GM23248 (cell line): ENCODE results near the gene VAMP4. TPM values are rescaled to one million over a fixed set of nuclear protein-coding genes. Genes with fewer than 3 reads are reported as not detected.

Experiments
- DNase-seq: peaks from one replicate; pipeline ENCODE4 v3.0.0-alpha.2; 2015
- H2AFZ ChIP-seq: fragments of 200-600 bp; sonication (generic); 2 replicates; pipeline ENCODE4 v1.6.1; 2016; ENCODE audit warnings: antibody characterized with exemption
- H3F3A ChIP-seq: fragments of 200-600 bp; sonication (generic); 2 replicates; pipeline ENCODE4 v1.6.1; 2016; ENCODE audit warnings: mild to moderate bottlenecking, antibody characterized with exemption, mixed run types; ENCODE audit not compliant: insufficient read depth
- H3K27ac ChIP-seq: fragments of 200-600 bp; sonication (generic); 2 replicates; pipeline ENCODE4 v1.5.1; 2016; ENCODE audit warnings: mild to moderate bottlenecking
- H3K27me3 ChIP-seq: fragments of 200-600 bp; sonication (generic); replicated peaks from 2 replicates; pipeline ENCODE4 v1.6.1; 2016; ENCODE audit warnings: mild to moderate bottlenecking; ENCODE audit not compliant: insufficient read depth
- H3K36me3 ChIP-seq: fragments of 200-600 bp; sonication (generic); 2 replicates; pipeline ENCODE4 v1.6.1; 2016; ENCODE audit warnings: low read depth, mild to moderate bottlenecking
- H3K4me1 ChIP-seq: fragments of 200-600 bp; sonication (generic); 2 replicates; pipeline ENCODE4 v1.6.1; 2016; ENCODE audit warnings: mild to moderate bottlenecking; ENCODE audit not compliant: insufficient read depth
- H3K4me2 ChIP-seq: fragments of 200-600 bp; sonication (generic); one replicate; pipeline ENCODE4 v1.6.1; 2016; ENCODE audit warnings: mild to moderate bottlenecking; ENCODE audit not compliant: unreplicated experiment
- H3K4me3 ChIP-seq: fragments of 200-600 bp; sonication (generic); 2 replicates; pipeline ENCODE4 v1.5.1; 2016; ENCODE audit warnings: mild to moderate bottlenecking
- H3K79me2 ChIP-seq: fragments of 200-600 bp; sonication (generic); 2 replicates; pipeline ENCODE4 v1.6.1; 2016; ENCODE audit warnings: mild to moderate bottlenecking; ENCODE audit not compliant: insufficient read depth
- H3K9ac ChIP-seq: fragments of 200-600 bp; sonication (generic); 2 replicates; pipeline ENCODE4 v1.6.1; 2016; ENCODE audit warnings: mild to moderate bottlenecking
- H3K9me2 ChIP-seq: fragments of 200-600 bp; sonication (generic); 2 replicates; pipeline ENCODE4 v1.6.1; 2016; ENCODE audit warnings: mixed run types, mild to moderate bottlenecking, moderate library complexity; ENCODE audit not compliant: insufficient read depth
- H3K9me3 ChIP-seq: fragments of 200-600 bp; sonication (generic); one replicate; pipeline ENCODE4 v1.6.1; 2017; ENCODE audit warnings: low read depth
- H4K20me1 ChIP-seq: fragments of 200-600 bp; sonication (generic); 2 replicates; pipeline ENCODE4 v1.6.0; 2016; ENCODE audit not compliant: insufficient read depth
- EZH2 ChIP-seq: fragments of 200-600 bp; sonication (generic); IDR thresholded peaks from 2 replicates; pipeline ENCODE4 v1.6.1; 2018; ENCODE audit warnings: antibody characterized with exemption, mild to moderate bottlenecking; ENCODE audit not compliant: insufficient read depth, poor library complexity, severe bottlenecking
- EZH2phosphoT487 ChIP-seq: fragments of 200-600 bp; sonication (generic); IDR thresholded peaks from 2 replicates; pipeline ENCODE4 v1.6.1; 2018; ENCODE audit warnings: antibody characterized with exemption, moderate library complexity, mild to moderate bottlenecking, low read depth; ENCODE audit not compliant: insufficient read depth
- WGBS, 2 experiments: methylation state at CpG; one replicate each; pipeline ENCODE4 v1.1.6; 2015 to 2017; ENCODE audit warnings: low lambda C conversion rate in 2 of 2, low coverage in 1 of 2; ENCODE audit errors: missing lambda C conversion rate in 2 of 2; 5-methylcytosine and 5-hydroxymethylcytosine counted together
- in situ Hi-C: fragments of 300-500 bp; cut with MboI; formaldehyde crosslinking; loops from 2 replicates; pipeline ENCODE4 v1.15.0; 2020
- polyA plus RNA-seq: library from polyadenylated mRNA; unstranded; fragments of >200 nt; fragmentation: Nextera tagmentation; extraction: Ambion mirVana; gene quantifications from 2 replicates; pipeline ENCODE4 v1.2.1, GENCODE V29; 2016
- total RNA-seq: library from RNA; depleted of rRNA; stranded (reverse); fragments of >200 nt; shearing (Covaris generic); gene quantifications from 2 replicates; pipeline ENCODE4 v1.2.3, GENCODE V29; 2014; rRNA removed

Gene VAMP4, protein sequence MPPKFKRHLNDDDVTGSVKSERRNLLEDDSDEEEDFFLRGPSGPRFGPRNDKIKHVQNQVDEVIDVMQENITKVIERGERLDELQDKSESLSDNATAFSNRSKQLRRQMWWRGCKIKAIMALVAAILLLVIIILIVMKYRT
- 7.3 and 11.3 TPM in 2 replicates for total RNA-seq
- polyA plus RNA-seq = 21.2 and 24.1 TPM in 2 replicates

DNA sequence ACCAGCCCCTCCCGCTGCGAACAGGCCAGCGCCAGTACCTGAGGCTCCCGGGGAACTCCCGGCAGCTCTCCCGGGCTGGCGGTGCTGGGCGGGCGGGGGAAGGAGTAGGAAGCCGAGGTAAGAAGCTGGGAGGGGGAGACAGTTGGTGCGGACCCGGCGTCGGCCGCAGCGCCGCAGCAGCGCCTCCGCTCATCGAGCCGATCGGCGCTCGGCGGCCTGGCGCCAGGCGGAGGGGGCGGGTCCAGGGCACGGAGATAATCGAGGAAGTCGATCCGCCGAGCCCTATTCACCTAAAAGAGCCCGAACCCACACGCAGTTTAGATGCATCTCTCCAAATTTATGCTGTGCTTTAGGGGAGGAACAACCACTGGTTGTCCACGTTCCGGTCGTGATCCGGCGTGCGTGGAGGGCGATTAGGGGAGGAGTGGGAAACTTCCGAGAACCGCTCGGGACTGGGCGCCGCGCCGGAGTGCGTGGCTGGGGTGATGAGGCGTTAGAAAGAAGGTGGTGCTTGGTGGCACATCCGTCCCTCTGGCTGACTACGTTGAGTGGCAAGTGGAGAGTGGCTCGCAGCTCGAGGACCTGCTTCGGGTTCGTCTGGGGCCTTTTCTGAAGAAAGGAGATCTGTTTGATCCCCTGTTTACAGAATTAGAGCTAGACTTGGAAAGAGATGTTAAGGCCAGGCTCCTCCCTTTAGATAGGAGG is at the start of gene VAMP4:
Gene VAMP4 (minus strand): TSS at position 194 of the 705 bp plus-strand sequence. CDS start 3,651 bp downstream, outside the sequence.
- Histone ChIP-seq H3K4me2 (peak within 1 kb of the TSS; percentile 99), H4K20me1 (no peaks in the 10 kb centered on the region), H3K9ac (peak within 1 kb of the TSS; percentile 92), H3K27me3 (no peaks in the 10 kb centered on the region), H3K9me3 (no peaks in the 10 kb centered on the region), H3K9me2 (no peaks in the 10 kb centered on the region), H3F3A (peaks cover 37% of the 10 kb centered on the region), H2AFZ (peak within 1 kb of the TSS; percentile 95), H3K27ac (peak within 1 kb of the TSS; percentile 98), H3K4me1 (peaks cover 34% of the 10 kb centered on the region), H3K36me3 (peaks cover 9% of the 10 kb centered on the region), H3K79me2 (peaks cover 48% of the 10 kb centered on the region), H3K4me3 (peak within 1 kb of the TSS; percentile 96)
- no peak for TF ChIP-seq EZH2
- TF ChIP-seq EZH2phosphoT487 = no peak
- in situ Hi-C loops = no loop called here
- peak; percentile 93 for DNase-seq
- 1 to 3% methylated on average over 30 to 56 of the region's 57 CpGs for WGBS, 2 experiments

DNA sequence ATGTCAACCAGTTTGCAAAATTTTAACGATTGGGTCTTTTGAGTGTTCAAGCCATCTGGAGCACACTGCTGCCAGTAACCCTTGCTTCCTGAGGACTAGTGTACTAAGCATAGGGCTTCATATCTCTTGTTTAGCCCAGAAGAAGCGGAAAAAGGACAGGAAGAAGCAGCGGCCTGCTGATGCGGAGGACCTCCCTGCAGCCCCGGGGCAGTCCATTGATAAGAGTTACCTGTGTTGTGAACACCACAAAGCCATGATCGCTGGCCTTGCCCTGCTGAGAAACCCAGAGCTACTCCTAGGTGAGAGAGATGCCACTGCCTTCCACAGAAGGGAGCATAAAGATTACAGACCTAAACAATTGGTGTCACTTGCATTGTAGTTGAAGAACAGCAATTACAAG is 48.5 kb upstream of the VAMP4 start:
- Histone ChIP-seq H3K4me2 (no peak overlapping the region), H3K9me2 (no peaks in the 10 kb centered on the region), H3K27ac (no peak overlapping the region), H3K27me3 (no peaks in the 10 kb centered on the region), H3K36me3 (peaks cover 27% of the 10 kb centered on the region), H3K9me3 (no peaks in the 10 kb centered on the region), H3K79me2 (peaks cover 57% of the 10 kb centered on the region), H3K9ac (no peak overlapping the region), H2AFZ (no peak overlapping the region), H3F3A (peaks cover 48% of the 10 kb centered on the region), H4K20me1 (no peaks in the 10 kb centered on the region), H3K4me1 (peaks cover 37% of the 10 kb centered on the region), H3K4me3 (no peak overlapping the region)
- DNase-seq = no peak
- in situ Hi-C loops = no loop called here
- WGBS, 2 experiments = 83 to 95% methylated on average over 6 of the region's 6 CpGs
- TF ChIP-seq EZH2phosphoT487 (no peak), EZH2 (no peak)

DNA sequence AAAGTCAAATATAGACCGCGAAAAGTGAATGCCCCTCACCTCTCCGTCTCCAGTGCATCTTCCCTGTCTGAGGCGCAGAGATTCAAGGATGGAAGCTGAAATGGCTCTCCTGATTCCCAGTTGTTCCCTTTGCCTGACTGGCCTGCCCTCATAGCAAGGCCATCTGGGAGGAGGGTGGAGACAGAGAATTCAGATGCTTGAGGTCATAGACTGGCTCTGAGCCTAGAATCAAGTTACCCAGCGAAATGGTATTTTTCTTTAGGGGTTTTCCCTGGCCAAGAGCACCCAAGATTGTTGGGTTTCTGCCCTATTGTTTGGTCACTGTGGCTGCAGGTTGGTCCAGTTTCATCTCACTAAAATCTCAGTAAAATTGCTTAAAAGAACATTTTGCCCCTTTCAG is 46.8 kb upstream of the VAMP4 start:
- peaks cover 33% of the 10 kb centered on the region for H3F3A ChIP-seq
- no peaks in the 10 kb centered on the region for H3K9me3 ChIP-seq
- H3K9ac ChIP-seq = peak overlapping the region; percentile 41
- no peaks in the 10 kb centered on the region for H3K9me2 ChIP-seq
- no peaks in the 10 kb centered on the region for H4K20me1 ChIP-seq
- TF ChIP-seq EZH2phosphoT487 = no peak
- no peak for TF ChIP-seq EZH2
- DNase-seq = peak; percentile 96
- no peak overlapping the region for H3K4me3 ChIP-seq
- in situ Hi-C loops = no loop called here
- H3K36me3 ChIP-seq = peaks cover 22% of the 10 kb centered on the region
- H2AFZ ChIP-seq = 0 out of 2 replicates have a peak overlapping the region, but pooled peaks have one; percentile 36
- peak overlapping the region; percentile 41 for H3K4me2 ChIP-seq
- 75 to 79% methylated on average over 5 of the region's 5 CpGs for WGBS, 2 experiments
- H3K79me2 ChIP-seq = peaks cover 68% of the 10 kb centered on the region
- H3K4me1 ChIP-seq = peaks cover 22% of the 10 kb centered on the region
- no peaks in the 10 kb centered on the region for H3K27me3 ChIP-seq
- peak overlapping the region; percentile 71 for H3K27ac ChIP-seq

DNA sequence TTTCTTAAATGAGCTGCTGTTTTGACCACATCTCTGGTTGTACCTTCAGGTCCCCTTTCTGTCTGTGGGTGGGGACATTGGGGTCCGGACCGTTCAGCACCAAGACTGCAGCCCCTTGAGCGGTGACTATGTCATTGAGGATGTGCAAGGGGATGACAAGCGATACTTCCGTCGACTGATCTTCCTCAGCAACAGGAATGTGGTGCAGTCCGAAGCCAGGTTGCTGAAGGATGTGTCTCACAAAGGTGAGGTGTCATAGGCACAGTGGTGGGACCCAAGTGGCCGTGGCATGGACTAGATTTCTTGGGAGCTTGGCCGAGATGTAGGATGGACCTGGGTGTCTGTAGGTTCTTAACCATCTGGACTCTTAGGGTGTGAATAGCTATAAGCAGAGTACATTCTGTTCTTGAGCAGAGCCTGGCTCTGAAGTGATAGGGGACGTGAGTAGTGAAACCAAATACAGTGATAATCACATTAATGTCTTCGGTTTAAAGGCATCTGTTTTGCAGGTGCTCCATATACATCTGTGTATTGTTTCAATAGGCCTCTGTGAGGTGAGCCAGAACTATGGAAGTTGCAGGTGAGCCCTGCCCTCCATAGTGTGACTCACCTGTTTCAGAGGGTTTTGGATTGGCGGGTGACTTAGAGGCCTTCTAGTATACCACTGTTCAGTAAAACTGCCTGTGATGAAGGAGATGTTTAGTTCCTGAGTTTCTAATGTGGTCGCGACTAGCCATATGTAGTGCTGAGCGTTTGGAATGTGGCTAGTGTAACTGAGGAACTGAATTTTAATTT is 46.0 kb upstream of the VAMP4 start:
- H3K27ac ChIP-seq = peak overlapping the region; percentile 71
- peaks cover 14% of the 10 kb centered on the region for H3K4me1 ChIP-seq
- H3K79me2 ChIP-seq = peaks cover 76% of the 10 kb centered on the region
- peaks cover 24% of the 10 kb centered on the region for H3F3A ChIP-seq
- H3K27me3 ChIP-seq = no peaks in the 10 kb centered on the region
- WGBS, 2 experiments = 92% methylated on average over 15 of the region's 15 CpGs
- peak overlapping the region; percentile 41; the same call in 1 of the 2 replicates for H3K9ac ChIP-seq
- in situ Hi-C loops = no loop called here
- peak overlapping the region; percentile 41 for H3K4me2 ChIP-seq
- no peaks in the 10 kb centered on the region for H3K9me3 ChIP-seq
- peaks cover 22% of the 10 kb centered on the region for H3K36me3 ChIP-seq
- H4K20me1 ChIP-seq = no peaks in the 10 kb centered on the region
- no peak overlapping the region for H2AFZ ChIP-seq
- H3K9me2 ChIP-seq = no peaks in the 10 kb centered on the region
- no peak for DNase-seq
- TF ChIP-seq EZH2 (no peak), EZH2phosphoT487 (no peak)
- no peak overlapping the region for H3K4me3 ChIP-seq
